ENCODE measurements around the gene TRIML2. TPM values are rescaled to one million over a fixed set of nuclear protein-coding genes. Genes with fewer than 3 reads are reported as not detected.

TRIML2 gene
- polyA plus RNA-seq, 2 of the 4 experiments (the other 2 are of a cell fraction), result 53.7 to 56.2 TPM

GRCh38 chr4:188086858-188087257, 22.5 kb downstream of the TRIML2 start (continued):
- no peak for TF ChIP-seq FOSL2 (IDR thresholded peaks at IDR 0.05)
- no peak for TF ChIP-seq FOSL2 (CRISPR knock-in tag; IDR thresholded peaks at IDR 0.05)
- no peak for TF ChIP-seq RCOR1 (IDR thresholded peaks at IDR 0.05; ENCODE audit: low read depth, low read length)
- TF ChIP-seq JUN (IDR thresholded peaks at IDR 0.05), result no peak
- no peak for TF ChIP-seq MAX (IDR thresholded peaks at IDR 0.05)
- TF ChIP-seq EP300 (IDR thresholded peaks at IDR 0.05), result no peak

- H3K9me3 ChIP-seq, result no peaks in the 10 kb centered on the region
- no peak for DNase-seq (ENCODE audit: low read depth in 1 of 2, low spot score in 1 of 2)
- CTCF ChIA-PET, result interaction anchor here (0.6 to 1.1 kb wide), 3 partner anchors 59 to 1119 kb away, joined by 3 read pairs; no protein-coding TSS in a partner anchor
- POLR2A ChIA-PET, result no interaction called here
- no peak overlapping the region for H3K4me2 ChIP-seq
- no peak overlapping the region for H3K27ac ChIP-seq
- TF ChIP-seq RFX5 (IDR thresholded peaks at IDR 0.05) (no peak), CBX2 (IDR thresholded peaks at IDR 0.05; ENCODE audit: borderline replicate concordance, low read depth) (no peak)
- H3K4me1 ChIP-seq, result no peaks in the 10 kb centered on the region
- H3K4me3 ChIP-seq, result no peak overlapping the region
- 89% methylated on average over 3 of the region's 3 CpGs for WGBS (ENCODE audit: missing lambda C conversion rate)
- ATAC-seq, result no peak
- no peak for FAIRE-seq
These were observed 26.6 kb downstream of the TRIML2 start for GRCh38 chr4:188082796-188083195.

GRCh38 chr4:188078116-188078515, 31.3 kb downstream of the TRIML2 start:
- Histone ChIP-seq H3K9me3 (no peaks in the 10 kb centered on the region), H3K4me2 (no peak overlapping the region), H3K27ac (no peak overlapping the region), H3K4me1 (no peaks in the 10 kb centered on the region), H3K4me3 (no peak overlapping the region)
- TF ChIP-seq CHD2 (IDR thresholded peaks at IDR 0.05; ENCODE audit: low read length, partially characterized antibody) (no peak), POLR2AphosphoS2 (conservative IDR thresholded peaks at IDR 0.05; ENCODE audit: low read length) (no peak), ZC3H11A (IDR thresholded peaks at IDR 0.05) (no peak), ZSCAN20 (CRISPR knock-in tag; IDR thresholded peaks at IDR 0.05) (no peak), NFE2L2 (conservative IDR thresholded peaks at IDR 0.05; ENCODE audit: low read length) (no peak), HOXB13 (CRISPR knock-in tag; IDR thresholded peaks at IDR 0.05; ENCODE audit: low read depth) (no peak), HEYL (CRISPR knock-in tag; IDR thresholded peaks at IDR 0.05) (no peak)
- POLR2A ChIA-PET, result no interaction called here
- no peak for DNase-seq (ENCODE audit: low read depth in 1 of 2, low spot score in 1 of 2)
- ATAC-seq, result no peak
- no peak for FAIRE-seq
- 50% methylated on average over 1 of the region's 1 CpG for WGBS (ENCODE audit: missing lambda C conversion rate)
- CTCF ChIA-PET, result interaction anchor here (1.0 kb wide), 1 partner anchor 25 kb away, joined by 3 read pairs; no protein-coding TSS in a partner anchor

GRCh38 chr4:188076169-188076568, 33.2 kb downstream of the TRIML2 start:
- ChIA-PET CTCF (no interaction called here), POLR2A (no interaction called here)
- no peaks in the 10 kb centered on the region for H3K4me1 ChIP-seq
- no peaks in the 10 kb centered on the region for H3K9me3 ChIP-seq
- no peak for FAIRE-seq
- no peak for ATAC-seq
- H3K4me2 ChIP-seq, result no peak overlapping the region
- 90% methylated on average over 10 of the region's 12 CpGs for WGBS (ENCODE audit: missing lambda C conversion rate)
- no peak for TF ChIP-seq RAD21 (conservative IDR thresholded peaks at IDR 0.05 in 1 of 2, IDR thresholded peaks at IDR 0.05 in 1 of 2)
- no peak for TF ChIP-seq CBX2 (IDR thresholded peaks at IDR 0.05; ENCODE audit: borderline replicate concordance, low read depth)
- DNase-seq (ENCODE audit: low read depth in 1 of 2, low spot score in 1 of 2), result no peak
- H3K4me3 ChIP-seq, result no peak overlapping the region
- H3K27ac ChIP-seq, result no peak overlapping the region

- H3K27ac ChIP-seq, result no peak overlapping the region
- DNase-seq (ENCODE audit: low read depth in 1 of 2, low spot score in 1 of 2) (no peak), ATAC-seq (no peak), FAIRE-seq (no peak)
- TF ChIP-seq ZNF302 (CRISPR knock-in tag; IDR thresholded peaks at IDR 0.05) (no peak), RAD21 (conservative IDR thresholded peaks at IDR 0.05 in 1 of 2, IDR thresholded peaks at IDR 0.05 in 1 of 2) (no peak), NR3C1 (IDR thresholded peaks at IDR 0.05) (no peak), CBX8 (IDR thresholded peaks at IDR 0.05) (no peak), POLR2A (IDR thresholded peaks at IDR 0.05; ENCODE audit: low read length) (no peak), NFE2L2 (conservative IDR thresholded peaks at IDR 0.05; ENCODE audit: low read length) (no peak), RCOR1 (IDR thresholded peaks at IDR 0.05; ENCODE audit: low read depth, low read length) (no peak), CEBPB (IDR thresholded peaks at IDR 0.05) (no peak), CHD4 (IDR thresholded peaks at IDR 0.05; ENCODE audit: borderline replicate concordance) (no peak), MAFK (IDR thresholded peaks at IDR 0.05; ENCODE audit: partially characterized antibody) (no peak), EP300 (IDR thresholded peaks at IDR 0.05) (no peak), USF2 (IDR thresholded peaks at IDR 0.05) (no peak), RARB (CRISPR knock-in tag; IDR thresholded peaks at IDR 0.05) (no peak), ELK1 (IDR thresholded peaks at IDR 0.05; ENCODE audit: low read depth, low read length) (no peak), HOXB13 (CRISPR knock-in tag; IDR thresholded peaks at IDR 0.05; ENCODE audit: low read depth) (no peak), SMC3 (IDR thresholded peaks at IDR 0.05) (no peak), KDM5A (IDR thresholded peaks at IDR 0.05) (no peak), E2F6 (IDR thresholded peaks at IDR 0.05; ENCODE audit: borderline replicate concordance, low read depth) (no peak), FOSL2 (IDR thresholded peaks at IDR 0.05) (no peak), FOSL2 (CRISPR knock-in tag; IDR thresholded peaks at IDR 0.05) (no peak)
- H3K4me3 ChIP-seq, result no peak overlapping the region
- 90% methylated on average over 14 of the region's 14 CpGs for WGBS (ENCODE audit: missing lambda C conversion rate)
- H3K9me3 ChIP-seq, result no peaks in the 10 kb centered on the region
- H3K4me2 ChIP-seq, result no peak overlapping the region
- POLR2A ChIA-PET, result no interaction called here
- H3K4me1 ChIP-seq, result no peaks in the 10 kb centered on the region
- CTCF ChIA-PET, result interaction anchor here (0.9 kb wide), 1 partner anchor 193 kb away, joined by 4 read pairs; no protein-coding TSS in a partner anchor
These were observed 48.3 kb downstream of the TRIML2 start for GRCh38 chr4:188061083-188061482.
